H1 (cell line): ENCODE data around the gene CAPS. TPM values are rescaled to one million over a fixed set of nuclear protein-coding genes. Genes with fewer than 3 reads are reported as not detected.

Experiments used
- CTCF ChIA-PET: fragments of 300-600 bp; sonication (Branson Sonifier 250); formaldehyde crosslinking; loops from one replicate; lab custom pipeline; 2021; ENCODE audit not compliant: partially characterized antibody; lab: Charles Lee
- POLR2A ChIA-PET: fragments of 300-600 bp; sonication (Branson Sonifier 250); formaldehyde crosslinking; loops from one replicate; lab custom pipeline; 2021; ENCODE audit warnings: inconsistent platforms; ENCODE audit not compliant: partially characterized antibody; lab: Charles Lee
- DNase-seq, 2 experiments: peaks; one replicate each; pipeline versions ENCODE4 v3.0.0 to v3.0.0-alpha.2; 2010 to 2022; ENCODE audit warnings: low spot score in 2 of 2, low read depth in 1 of 2, mixed read lengths in 1 of 2
- FAIRE-seq: peaks from 2 replicates; lab custom pipeline; 2011; peaks lifted over from hg19 to GRCh38; lab: Jason Lieb, UNC
- H2AFZ ChIP-seq: 2 replicates; pipeline ENCODE4 v1.8.1; 2012; ENCODE audit warnings: low read length, inconsistent platforms
- H2AK5ac ChIP-seq: 2 replicates; pipeline ENCODE4 v1.6.1; 2013; ENCODE audit warnings: low read depth, low read length
- H2BK120ac ChIP-seq: replicated peaks from 2 replicates; pipeline ENCODE3; 2013; ENCODE audit warnings: low read depth, low read length, inconsistent platforms
- H2BK12ac ChIP-seq: 2 replicates; pipeline ENCODE4 v1.6.1; 2013; ENCODE audit warnings: low read depth, low read length
- H2BK15ac ChIP-seq: 2 replicates; pipeline ENCODE4 v1.6.1; 2013; ENCODE audit warnings: low read length
- H2BK20ac ChIP-seq: 2 replicates; pipeline ENCODE4 v1.6.1; 2013; ENCODE audit warnings: low read length
- H2BK5ac ChIP-seq: 2 replicates; pipeline ENCODE4 v1.6.1; 2013; ENCODE audit warnings: low read depth, low read length
- H3K14ac ChIP-seq: 2 replicates; pipeline ENCODE4 v1.6.1; 2013; ENCODE audit warnings: inconsistent platforms; ENCODE audit not compliant: insufficient read length
- H3K18ac ChIP-seq: 2 replicates; pipeline ENCODE4 v1.6.1; 2013; ENCODE audit warnings: low read length; ENCODE audit errors: extremely low read depth
- H3K23ac ChIP-seq: 2 replicates; pipeline ENCODE4 v1.6.1; 2013; ENCODE audit warnings: inconsistent platforms; ENCODE audit not compliant: insufficient read length
- H3K23me2 ChIP-seq: 2 replicates; pipeline ENCODE4 v1.6.1; 2013; ENCODE audit warnings: low read depth, low read length
- H3K27ac ChIP-seq: 2 replicates; pipeline ENCODE4 v1.6.1; 2011; ENCODE audit warnings: low read depth, low read length, inconsistent platforms
- H3K27me3 ChIP-seq, 4 experiments: replicated peaks in 1 of 4; 1 replicate in 1 of 4; 2 replicates in 3 of 4; pipeline versions ENCODE4 v1.6.1 to v1.8.1; 2011 to 2013; ENCODE audit warnings: low read length in 3 of 4, mild to moderate bottlenecking in 3 of 4, inconsistent platforms in 2 of 4, mixed read lengths in 2 of 4, moderate library complexity in 1 of 4; ENCODE audit not compliant: control insufficient read depth in 3 of 4, insufficient read depth in 3 of 4; ENCODE audit errors: extremely low read depth in 1 of 4
- H3K36me3 ChIP-seq, 4 experiments: 2 replicates each; pipeline versions ENCODE4 v1.6.1 to v1.8.1; 2011 to 2013; ENCODE audit warnings: mild to moderate bottlenecking in 4 of 4, low read length in 3 of 4, moderate library complexity in 2 of 4, control low read depth in 1 of 4, inconsistent platforms in 1 of 4; ENCODE audit not compliant: insufficient read depth in 4 of 4, control insufficient read depth in 2 of 4
- H3K4ac ChIP-seq: replicated peaks from 2 replicates; pipeline ENCODE3; 2013; ENCODE audit warnings: low read length, low read depth, mixed read lengths, inconsistent platforms; ENCODE audit not compliant: insufficient read length
- H3K4me1 ChIP-seq, 4 experiments: replicated peaks in 1 of 4; 1 replicate in 1 of 4; 2 replicates in 3 of 4; pipeline versions ENCODE4 v1.6.1 to v1.8.1; 2011 to 2013; ENCODE audit warnings: low read length in 3 of 4, inconsistent platforms in 2 of 4, mixed read lengths in 1 of 4; ENCODE audit not compliant: insufficient read depth in 4 of 4, control insufficient read depth in 3 of 4
- H3K4me2 ChIP-seq, 2 experiments: 2 replicates each; pipeline versions ENCODE4 v1.6.1 to v1.8.1; 2011 to 2013; ENCODE audit warnings: low read depth in 2 of 2, low read length in 2 of 2, control low read depth in 1 of 2, inconsistent platforms in 1 of 2, mild to moderate bottlenecking in 1 of 2; ENCODE audit not compliant: insufficient read depth in 1 of 2
- H3K4me3 ChIP-seq, 4 experiments: fragments of 200-600, 300-600 bp in 1 of 4; sonication (generic), shearing (Covaris generic), sonication (Bioruptor Twin) in 1 of 4; 2 replicates each; pipeline versions ENCODE4 v1.5.1 to v1.8.1; 2011 to 2016; ENCODE audit warnings: low read length in 4 of 4, low read depth in 3 of 4, control low read depth in 2 of 4, inconsistent platforms in 2 of 4, mild to moderate bottlenecking in 2 of 4, mixed read lengths in 1 of 4, moderate library complexity in 1 of 4; ENCODE audit not compliant: insufficient read depth in 2 of 4; ENCODE audit errors: extremely low read depth in 1 of 4
- H3K56ac ChIP-seq: replicated peaks from 2 replicates; pipeline ENCODE3; 2013; ENCODE audit warnings: low read depth, mild to moderate bottlenecking, mixed read lengths, low read length, inconsistent platforms; ENCODE audit not compliant: insufficient read length
- H3K79me1 ChIP-seq: 2 replicates; pipeline ENCODE4 v1.6.1; 2013; ENCODE audit warnings: low read depth, low read length, control low read depth
- H3K79me2 ChIP-seq, 2 experiments: 2 replicates each; pipeline versions ENCODE4 v1.6.1 to v1.8.1; 2012 to 2013; ENCODE audit warnings: low read length in 2 of 2, mild to moderate bottlenecking in 2 of 2, inconsistent platforms in 1 of 2; ENCODE audit not compliant: insufficient read depth in 2 of 2, control insufficient read depth in 1 of 2
- H3K9ac ChIP-seq, 4 experiments: replicated peaks in 1 of 4; 1 replicate in 1 of 4; 2 replicates in 3 of 4; pipeline versions ENCODE4 v1.6.1 to v1.8.1; 2011 to 2013; ENCODE audit warnings: low read depth in 3 of 4, low read length in 3 of 4, control low read depth in 2 of 4, mild to moderate bottlenecking in 2 of 4, moderate library complexity in 2 of 4, inconsistent platforms in 1 of 4; ENCODE audit errors: extremely low read depth in 1 of 4
- H3K9me3 ChIP-seq, 2 experiments: 2 replicates each; pipeline versions ENCODE4 v1.6.1 to v1.8.1; 2012 to 2013; ENCODE audit warnings: mild to moderate bottlenecking in 2 of 2, moderate library complexity in 2 of 2, control low read depth in 1 of 2, inconsistent platforms in 1 of 2, low read depth in 1 of 2, low read length in 1 of 2, mixed read lengths in 1 of 2; ENCODE audit not compliant: insufficient read depth in 2 of 2
- H4K20me1 ChIP-seq, 2 experiments: replicated peaks in 1 of 2; 2 replicates each; pipeline versions ENCODE3 to v1.8.1; 2011 to 2013; ENCODE audit warnings: inconsistent platforms in 2 of 2, low read length in 2 of 2, mild to moderate bottlenecking in 1 of 2; ENCODE audit not compliant: insufficient read depth in 2 of 2, control insufficient read depth in 1 of 2
- H4K5ac ChIP-seq: 2 replicates; pipeline ENCODE4 v1.6.1; 2013; ENCODE audit warnings: low read length, low read depth, mixed read lengths, inconsistent platforms; ENCODE audit not compliant: insufficient read length
- H4K8ac ChIP-seq: 2 replicates; pipeline ENCODE4 v1.8.0; 2013; ENCODE audit warnings: mild to moderate bottlenecking, moderate library complexity, low read length, inconsistent platforms; ENCODE audit not compliant: insufficient read depth; ENCODE audit errors: extremely low read depth
- H4K91ac ChIP-seq: replicated peaks from 2 replicates; pipeline ENCODE3; 2013; ENCODE audit warnings: low read length, mixed read lengths, inconsistent platforms; ENCODE audit not compliant: insufficient read length
- ATF3 ChIP-seq: IDR thresholded peaks from 2 replicates; pipeline ENCODE4 v1.6.1; 2011; ENCODE audit warnings: low read depth, mild to moderate bottlenecking, low read length; ENCODE audit not compliant: insufficient read depth
- BACH1 ChIP-seq: IDR thresholded peaks from 2 replicates; pipeline ENCODE4 v1.6.1; 2012; ENCODE audit warnings: low read length, improper control_type of control experiment
- CBX5 ChIP-seq: fragments of 300-800, 300-1000 bp; sonication (generic); IDR thresholded peaks from 2 replicates; pipeline ENCODE4 v1.7.1; 2016; ENCODE audit warnings: antibody characterized with exemption, low read length, low read depth
- CHD1 ChIP-seq: IDR thresholded peaks from 2 replicates; pipeline ENCODE4 v1.6.1; 2012; ENCODE audit warnings: low read depth, low read length, improper control_type of control experiment
- CHD2 ChIP-seq: IDR thresholded peaks from 2 replicates; pipeline ENCODE4 v1.6.1; 2012; ENCODE audit warnings: low read length, improper control_type of control experiment
- EZH2 ChIP-seq: fragments of 200-600 bp; sonication (generic); IDR thresholded peaks from 2 replicates; pipeline ENCODE4 v1.7.1; 2012; ENCODE audit warnings: low read depth, mild to moderate bottlenecking, moderate library complexity, low read length, inconsistent platforms; ENCODE audit not compliant: severe bottlenecking
- JUN ChIP-seq: IDR thresholded peaks from 2 replicates; pipeline ENCODE4 v1.6.1; 2011; ENCODE audit warnings: low read depth, mild to moderate bottlenecking, improper control_type of control experiment, low read length
- JUND ChIP-seq: IDR thresholded peaks from 2 replicates; pipeline ENCODE4 v1.6.1; 2011; ENCODE audit warnings: mild to moderate bottlenecking, improper control_type of control experiment, low read length
- KDM4A ChIP-seq: IDR thresholded peaks from one replicate; pipeline ENCODE4 v1.7.1; 2012; ENCODE audit warnings: low read depth, mild to moderate bottlenecking, moderate library complexity, low read length, inconsistent platforms; ENCODE audit not compliant: severe bottlenecking
- KDM5A ChIP-seq: fragments of 200-600 bp; IDR thresholded peaks from 2 replicates; pipeline ENCODE4 v1.7.1; 2012; ENCODE audit warnings: mild to moderate bottlenecking, low read length, inconsistent platforms, mixed read lengths
- RAD21 ChIP-seq, 2 experiments: IDR thresholded peaks in 1 of 2; conservative IDR thresholded peaks in 1 of 2; 2 replicates each; pipeline ENCODE4 v1.6.1; 2011; ENCODE audit warnings: low read depth in 2 of 2, low read length in 2 of 2, improper control_type of control experiment in 1 of 2, inconsistent platforms in 1 of 2, mild to moderate bottlenecking in 1 of 2, moderate library complexity in 1 of 2
- RBBP5 ChIP-seq: IDR thresholded peaks from 2 replicates; pipeline ENCODE4 v1.7.1; 2012; ENCODE audit warnings: low read depth, mild to moderate bottlenecking, inconsistent platforms, low read length, moderate library complexity, borderline replicate concordance
- SAP30 ChIP-seq: fragments of 300-600 bp; sonication (generic); IDR thresholded peaks from 2 replicates; pipeline ENCODE4 v1.7.1; 2012; ENCODE audit warnings: low read length, moderate library complexity, mild to moderate bottlenecking, inconsistent platforms; ENCODE audit not compliant: insufficient read depth, insufficient replicate concordance
- TAF1 ChIP-seq: IDR thresholded peaks from 2 replicates; pipeline ENCODE4 v1.6.1; 2011; ENCODE audit warnings: mild to moderate bottlenecking, low read depth, low read length
- WGBS, 2 experiments: shearing (Covaris generic) in 1 of 2; methylation state at CpG; one replicate each; pipeline versions ENCODE4 v1.1.6 to v1.1.7; 2013 to 2015; ENCODE audit warnings: low lambda C conversion rate in 2 of 2, mixed read lengths in 2 of 2, inconsistent platforms in 1 of 2, low coverage in 1 of 2, missing lambda C conversion rate in 1 of 2; ENCODE audit not compliant: insufficient replicate concordance in 2 of 2, insufficient coverage in 1 of 2, insufficient read length in 1 of 2; ENCODE audit errors: extremely low coverage in 1 of 2, missing lambda C conversion rate in 1 of 2; 5-methylcytosine and 5-hydroxymethylcytosine counted together
- polyA plus RNA-seq, 7 experiments: library from polyadenylated mRNA; depleted of rRNA in 3 of 7; stranded (reverse) in 5 of 7; unstranded in 2 of 7; fragments of >200 nt in 5 of 7; fragments of 200-250 nt in 2 of 7; gene quantifications; 1 replicate in 5 of 7; 2 replicates in 1 of 7; 4 replicates in 1 of 7; pipeline versions ENCODE4 v1.2.1 to v1.2.3, GENCODE V29; 2011 to 2013; ENCODE audit warnings: missing spikeins in 2 of 7, mixed read lengths in 2 of 7
- total RNA-seq: library from RNA; stranded (reverse); fragmentation: NEBNext Ultra II Directional; extraction: Animal tissue kit (Norgen Biotek cat#: 25700); gene quantifications from 2 replicates; pipeline ENCODE4 v1.2.1, GENCODE V29; 2021

Gene CAPS
- total and polyA plus RNA-seq, 2 of the 8 experiments (the other 6 are each of a cell fraction or from before 2014, with no cell fraction given), result 2.1 to 2.4 TPM

- Histone ChIP-seq H4K91ac (no peak overlapping the region), H2BK12ac (no peak overlapping the region), H3K79me1 (no peaks in the 10 kb centered on the region), H3K79me2 (no peaks in the 10 kb centered on the region), H4K5ac (no peak overlapping the region), H2AK5ac (no peak overlapping the region), H2AFZ (no peak overlapping the region), H3K4me3 (no peak overlapping the region), H3K18ac (no peak overlapping the region), H3K9me3 (no peaks in the 10 kb centered on the region), H4K20me1 (no peaks in the 10 kb centered on the region), H2BK120ac (no peak overlapping the region), H3K4me1 (peaks cover 0 to 17% (median 6%) of the 10 kb centered on the region in 4 experiments; a peak in 6 of 7 replicates), H3K4me2 (no peak overlapping the region), H3K23ac (no peak overlapping the region), H4K8ac (no peak overlapping the region), H3K27me3 (no peaks in the 10 kb centered on the region), H3K56ac (no peak overlapping the region), H3K14ac (no peak overlapping the region), H3K23me2 (no peaks in the 10 kb centered on the region), H3K9ac (no peak overlapping the region), H2BK20ac (no peak overlapping the region), H3K36me3 (no peaks in the 10 kb centered on the region), H2BK5ac (no peak overlapping the region), H2BK15ac (no peak overlapping the region), H3K4ac (no peak overlapping the region), H3K27ac (no peak overlapping the region)
- DNase-seq, result no peak
- ChIA-PET CTCF (interaction anchor here (0.7 to 1.9 kb wide), 2 partner anchors 49 to 55 kb away, joined by 3 to 7 read pairs; no protein-coding TSS in a partner anchor), POLR2A (interaction anchor here (1.5 kb wide), 1 partner anchor 14 kb away, joined by 7 read pairs; no protein-coding TSS in a partner anchor)
- WGBS, 2 experiments, result 77% methylated on average over 9 of the region's 9 CpGs; no CpG with 5 or more reads in 1 of the 2 experiments
- no peak for FAIRE-seq
- no peak for TF ChIP-seq TAF1
- no peak for TF ChIP-seq EZH2
- no peak for TF ChIP-seq RAD21 (IDR thresholded peaks at IDR 0.05 in 1 of 2, conservative IDR thresholded peaks at IDR 0.05 in 1 of 2; ENCODE audit: low read depth in 2 of 2, low read length in 2 of 2)
- no peak for TF ChIP-seq CBX5
- TF ChIP-seq ATF3, result no peak
- TF ChIP-seq CHD2, result no peak
- no peak for TF ChIP-seq BACH1
- TF ChIP-seq KDM4A, result no peak
- no peak for TF ChIP-seq JUND
- TF ChIP-seq CHD1, result no peak
- no peak for TF ChIP-seq SAP30
- TF ChIP-seq KDM5A, result no peak
- no peak for TF ChIP-seq RBBP5
- TF ChIP-seq JUN, result no peak
Observed at GRCh38 chr19:5877882-5878281, 36.2 kb upstream of the CAPS start.
